Vagina (tissue), 2 donors: ENCODE data around the gene ZNF205. TPM values are rescaled to one million over a fixed set of nuclear protein-coding genes. Genes with fewer than 3 reads are reported as not detected.
"Not testable (repeated sequence)": the region's sequence is repeated elsewhere in the genome, so short reads cannot be mapped to it uniquely, and the experiment has no call there.

Experiments used
- DNase-seq, 2 donors: peaks; one replicate each; pipeline ENCODE4 v3.0.0-alpha.2; 2017; ENCODE audit errors: extremely low spot score in 2 of 2
- H3K27ac ChIP-seq: fragments of 200-600 bp; sonication (generic); one replicate; pipeline ENCODE4 v1.5.1; 2019
- H3K27me3 ChIP-seq: fragments of 200-600 bp; sonication (generic); one replicate; pipeline ENCODE4 v1.5.1; 2019
- H3K36me3 ChIP-seq, 2 donors: fragments of 200-600 bp; sonication (generic); one replicate each; pipeline ENCODE4 v1.5.1; 2017 to 2019
- H3K4me1 ChIP-seq: fragments of 200-600 bp; sonication (generic); one replicate; pipeline ENCODE4 v1.5.1; 2019
- H3K4me3 ChIP-seq, 2 donors: fragments of 200-600 bp; sonication (generic); 1 replicate in 1 of 2; 2 replicates in 1 of 2; pipeline ENCODE4 v1.5.1; 2016 to 2019
- H3K9me3 ChIP-seq: fragments of 200-600 bp; sonication (generic); one replicate; pipeline ENCODE4 v1.5.1; 2019
- CTCF ChIP-seq, 3 experiments: fragments of 450-650 bp in 2 of 3; fragments of 200-600 bp in 1 of 3; sonication (generic) in 1 of 3; IDR thresholded peaks; one replicate each; pipeline ENCODE4 v1.5.1; 2017 to 2019; ENCODE audit warnings: antibody characterized with exemption in 3 of 3, mild to moderate bottlenecking in 2 of 3, moderate library complexity in 2 of 3
- POLR2A ChIP-seq, 2 donors: fragments of 450-650 bp; IDR thresholded peaks; one replicate each; pipeline ENCODE4 v1.6.1; 2017; ENCODE audit warnings: antibody characterized with exemption in 2 of 2, mild to moderate bottlenecking in 2 of 2, moderate library complexity in 2 of 2
- POLR2AphosphoS5 ChIP-seq, 2 donors: sonication (generic); formaldehyde crosslinking; IDR thresholded peaks; one replicate each; pipeline ENCODE4 v1.9.0; 2017; ENCODE audit warnings: antibody characterized with exemption in 2 of 2, mild to moderate bottlenecking in 2 of 2, low read depth in 1 of 2; ENCODE audit not compliant: insufficient read depth in 1 of 2
- intact Hi-C: fragments of 100-400 bp; cut with DNase I; formaldehyde crosslinking; loops from one replicate; pipeline ENCODE4 v1.15.1; 2023
- total RNA-seq: library from RNA; depleted of rRNA; stranded (reverse); fragments of >200 nt; gene quantifications from one replicate; pipeline ENCODE4 v1.2.3, GENCODE V29; 2016

ZNF205 gene
- total RNA-seq, 1 donor from 2014 or later = 14.2 TPM

- H3K27ac ChIP-seq = no peak overlapping the region
- H3K36me3 ChIP-seq = no peaks in the 10 kb centered on the region
- DNase-seq = no peak
- no peaks in the 10 kb centered on the region for H3K27me3 ChIP-seq
- intact Hi-C loops = no loop called here
- TF ChIP-seq POLR2A (IDR thresholded peaks at IDR 0.05) (no peak), POLR2AphosphoS5 (IDR thresholded peaks at IDR 0.05; ENCODE audit: insufficient read depth in 1 of 2, low read depth in 1 of 2) (no peak), CTCF (IDR thresholded peaks at IDR 0.05) (no peak)
- H3K4me3 ChIP-seq = no peak overlapping the region
- H3K4me1 ChIP-seq = no peaks in the 10 kb centered on the region
- H3K9me3 ChIP-seq = no peaks in the 10 kb centered on the region
These were observed 32.4 kb upstream of the ZNF205 start for GRCh38 chr16:3080024-3080423.

GRCh38 chr16:3081957-3082356 lies 30.4 kb upstream of the ZNF205 start:
- H3K27ac ChIP-seq, H3K36me3 ChIP-seq, H3K4me1 ChIP-seq, H3K9me3 ChIP-seq, intact Hi-C loops, H3K27me3 ChIP-seq, H3K4me3 ChIP-seq: not testable (repeated sequence)
- DNase-seq = peak in 1 of 2 donors; percentile 77

GRCh38 chr16:3083408-3083807 lies 29.0 kb upstream of the ZNF205 start:
- H3K36me3 ChIP-seq, H3K27me3 ChIP-seq, H3K4me3 ChIP-seq, H3K4me1 ChIP-seq, intact Hi-C loops, H3K27ac ChIP-seq, H3K9me3 ChIP-seq: not testable (repeated sequence)
- peak in 1 of 2 donors; percentile 72 for DNase-seq

- no peak overlapping the region for H3K27ac ChIP-seq
- TF ChIP-seq POLR2A (IDR thresholded peaks at IDR 0.05) (no peak), POLR2AphosphoS5 (IDR thresholded peaks at IDR 0.05; ENCODE audit: insufficient read depth in 1 of 2, low read depth in 1 of 2) (no peak), CTCF (IDR thresholded peaks at IDR 0.05) (no peak)
- intact Hi-C loops = no loop called here
- no peak for DNase-seq
- H3K4me1 ChIP-seq = no peaks in the 10 kb centered on the region
- no peaks in the 10 kb centered on the region for H3K9me3 ChIP-seq
- no peak overlapping the region for H3K4me3 ChIP-seq
- no peaks in the 10 kb centered on the region for H3K27me3 ChIP-seq
- H3K36me3 ChIP-seq = no peaks in the 10 kb centered on the region
These were observed 27.9 kb upstream of the ZNF205 start for GRCh38 chr16:3084491-3084890.

- H3K27ac ChIP-seq = no peak overlapping the region
- DNase-seq = no peak
- H3K4me1 ChIP-seq = no peaks in the 10 kb centered on the region
- H3K36me3 ChIP-seq = no peaks in the 10 kb centered on the region
- no peaks in the 10 kb centered on the region for H3K27me3 ChIP-seq
- TF ChIP-seq CTCF (IDR thresholded peaks at IDR 0.05) = no peak
- no peak for TF ChIP-seq POLR2A (IDR thresholded peaks at IDR 0.05)
- no peak for TF ChIP-seq POLR2AphosphoS5 (IDR thresholded peaks at IDR 0.05; ENCODE audit: insufficient read depth in 1 of 2, low read depth in 1 of 2)
- H3K9me3 ChIP-seq = no peaks in the 10 kb centered on the region
- intact Hi-C loops = no loop called here
- no peak overlapping the region for H3K4me3 ChIP-seq
These were observed 27.3 kb upstream of the ZNF205 start for GRCh38 chr16:3084969-3085670.

GRCh38 chr16:3085868-3086595 lies 26.4 kb upstream of the ZNF205 start:
- no peak overlapping the region for H3K27ac ChIP-seq
- no peaks in the 10 kb centered on the region for H3K4me1 ChIP-seq
- DNase-seq = no peak
- TF ChIP-seq POLR2AphosphoS5 (IDR thresholded peaks at IDR 0.05; ENCODE audit: insufficient read depth in 1 of 2, low read depth in 1 of 2) = no peak
- TF ChIP-seq CTCF (IDR thresholded peaks at IDR 0.05) = no peak
- no peak for TF ChIP-seq POLR2A (IDR thresholded peaks at IDR 0.05)
- H3K9me3 ChIP-seq = no peaks in the 10 kb centered on the region
- no peaks in the 10 kb centered on the region for H3K27me3 ChIP-seq
- no peaks in the 10 kb centered on the region for H3K36me3 ChIP-seq
- intact Hi-C loops = no loop called here
- H3K4me3 ChIP-seq = peak overlapping the region in 1 of 2 donors; percentile 3
